Activated T-cell treated with anti-CD3 and anti-CD28 coated beads, Interleukin-2, amount 50 U/mL, for 24 hours (primary cell): Measurements from ENCODE around the gene TMEM183A.

ENCODE experiments used
- DNase-seq: peaks from one replicate; pipeline ENCODE4 v3.0.0-alpha.2; 2020
- H3K27ac Mint-ChIP-seq: 2 replicates; pipeline ENCODE4 v1.8.0; 2020; ENCODE audit warnings: mild to moderate bottlenecking, mixed read lengths
- H3K27me3 Mint-ChIP-seq: 2 replicates; pipeline ENCODE4 v1.8.0; 2020; ENCODE audit warnings: mixed read lengths
- H3K36me3 Mint-ChIP-seq: 2 replicates; pipeline ENCODE4 v1.8.0; 2020; ENCODE audit warnings: low read depth, mixed read lengths
- H3K4me1 Mint-ChIP-seq: 2 replicates; pipeline ENCODE4 v1.8.0; 2020; ENCODE audit warnings: low read depth, mixed read lengths
- H3K4me3 Mint-ChIP-seq: 2 replicates; pipeline ENCODE4 v1.8.0; 2020; ENCODE audit warnings: mild to moderate bottlenecking, moderate library complexity, mixed read lengths
- H3K9me3 Mint-ChIP-seq: 2 replicates; pipeline ENCODE4 v1.8.0; 2020; ENCODE audit warnings: mixed read lengths

TMEM183A gene

GRCh38 chr1:203055161-203055799 is 48.1 kb downstream of the TMEM183A start:
- Mint-ChIP-seq H3K27ac (no peak overlapping the region), H3K4me3 (no peak overlapping the region), H3K4me1 (no peaks in the 10 kb centered on the region), H3K36me3 (no peaks in the 10 kb centered on the region), H3K27me3 (peaks cover 9% of the 10 kb centered on the region), H3K9me3 (no peaks in the 10 kb centered on the region)
- DNase-seq = no peak

- no peaks in the 10 kb centered on the region for H3K9me3 Mint-ChIP-seq
- no peak for DNase-seq
- H3K4me3 Mint-ChIP-seq = no peak overlapping the region
- H3K4me1 Mint-ChIP-seq = no peaks in the 10 kb centered on the region
- H3K27ac Mint-ChIP-seq = no peak overlapping the region
- H3K36me3 Mint-ChIP-seq = no peaks in the 10 kb centered on the region
- peaks cover 11% of the 10 kb centered on the region for H3K27me3 Mint-ChIP-seq
These were observed 48.8 kb downstream of the TMEM183A start for GRCh38 chr1:203056012-203056411.

- no peak for DNase-seq
- Mint-ChIP-seq H3K27ac (no peak overlapping the region), H3K4me3 (no peak overlapping the region), H3K4me1 (no peaks in the 10 kb centered on the region), H3K27me3 (peaks cover 8% of the 10 kb centered on the region), H3K9me3 (no peaks in the 10 kb centered on the region), H3K36me3 (no peaks in the 10 kb centered on the region)
These were observed 49.3 kb downstream of the TMEM183A start for GRCh38 chr1:203056516-203056915.

- H3K4me3 Mint-ChIP-seq = no peak overlapping the region
- H3K36me3 Mint-ChIP-seq = no peaks in the 10 kb centered on the region
- H3K9me3 Mint-ChIP-seq = no peaks in the 10 kb centered on the region
- H3K27ac Mint-ChIP-seq = no peak overlapping the region
- no peak for DNase-seq
- H3K27me3 Mint-ChIP-seq = peaks cover 4% of the 10 kb centered on the region
- no peaks in the 10 kb centered on the region for H3K4me1 Mint-ChIP-seq
These were observed 50.9 kb downstream of the TMEM183A start for GRCh38 chr1:203057911-203058675.

GRCh38 chr1:203058676-203058935 is 51.4 kb downstream of the TMEM183A start:
- Mint-ChIP-seq H3K9me3 (no peaks in the 10 kb centered on the region), H3K36me3 (no peaks in the 10 kb centered on the region), H3K27ac (no peak overlapping the region), H3K4me3 (no peak overlapping the region), H3K27me3 (peaks cover 4% of the 10 kb centered on the region), H3K4me1 (no peaks in the 10 kb centered on the region)
- no peak for DNase-seq

- H3K9me3 Mint-ChIP-seq = no peaks in the 10 kb centered on the region
- DNase-seq = no peak
- no peak overlapping the region for H3K27ac Mint-ChIP-seq
- H3K27me3 Mint-ChIP-seq = peaks cover 4% of the 10 kb centered on the region
- H3K36me3 Mint-ChIP-seq = no peaks in the 10 kb centered on the region
- no peak overlapping the region for H3K4me3 Mint-ChIP-seq
- H3K4me1 Mint-ChIP-seq = no peaks in the 10 kb centered on the region
These were observed 52.3 kb downstream of the TMEM183A start for GRCh38 chr1:203059485-203059884.

GRCh38 chr1:203060115-203060514 is 52.9 kb downstream of the TMEM183A start:
- Mint-ChIP-seq H3K27me3 (peaks cover 4% of the 10 kb centered on the region), H3K27ac (no peak overlapping the region), H3K4me3 (no peak overlapping the region), H3K4me1 (no peaks in the 10 kb centered on the region), H3K36me3 (no peaks in the 10 kb centered on the region), H3K9me3 (no peaks in the 10 kb centered on the region)
- no peak for DNase-seq

GRCh38 chr1:203063287-203063686 is 56.1 kb downstream of the TMEM183A start:
- Mint-ChIP-seq H3K4me3 (no peak overlapping the region), H3K27me3 (peaks cover 4% of the 10 kb centered on the region)

GRCh38 chr1:203065191-203065590 is 58.0 kb downstream of the TMEM183A start:
- Mint-ChIP-seq H3K36me3 (no peaks in the 10 kb centered on the region), H3K27ac (no peak overlapping the region), H3K27me3 (peaks cover 4% of the 10 kb centered on the region), H3K9me3 (no peaks in the 10 kb centered on the region), H3K4me3 (no peak overlapping the region), H3K4me1 (no peaks in the 10 kb centered on the region)
- no peak for DNase-seq

More at GRCh38 chr1:203063287-203063686, 56.1 kb downstream of the TMEM183A start:
- Mint-ChIP-seq H3K4me1 (no peaks in the 10 kb centered on the region), H3K9me3 (no peaks in the 10 kb centered on the region), H3K36me3 (no peaks in the 10 kb centered on the region), H3K27ac (no peak overlapping the region)
- DNase-seq = no peak

- no peak for DNase-seq
- no peaks in the 10 kb centered on the region for H3K4me1 Mint-ChIP-seq
- no peaks in the 10 kb centered on the region for H3K36me3 Mint-ChIP-seq
These were observed 58.8 kb downstream of the TMEM183A start for GRCh38 chr1:203065986-203066385.

GRCh38 chr1:203066965-203067364 is 59.8 kb downstream of the TMEM183A start:
- DNase-seq = no peak
- no peak overlapping the region for H3K27ac Mint-ChIP-seq
- H3K27me3 Mint-ChIP-seq = no peaks in the 10 kb centered on the region
- no peaks in the 10 kb centered on the region for H3K36me3 Mint-ChIP-seq
- no peaks in the 10 kb centered on the region for H3K4me1 Mint-ChIP-seq
- no peaks in the 10 kb centered on the region for H3K9me3 Mint-ChIP-seq
- no peak overlapping the region for H3K4me3 Mint-ChIP-seq

More at GRCh38 chr1:203065986-203066385, 58.8 kb downstream of the TMEM183A start:
- Mint-ChIP-seq H3K4me3 (no peak overlapping the region), H3K9me3 (no peaks in the 10 kb centered on the region), H3K27me3 (peaks cover 2% of the 10 kb centered on the region), H3K27ac (no peak overlapping the region)

- Mint-ChIP-seq H3K27me3 (peaks cover 14% of the 10 kb centered on the region), H3K4me1 (no peaks in the 10 kb centered on the region), H3K27ac (no peak overlapping the region), H3K36me3 (no peaks in the 10 kb centered on the region), H3K9me3 (no peaks in the 10 kb centered on the region), H3K4me3 (no peak overlapping the region)
- DNase-seq = no peak
These were observed 62.0 kb downstream of the TMEM183A start for GRCh38 chr1:203069030-203069747.

- Mint-ChIP-seq H3K9me3 (no peaks in the 10 kb centered on the region), H3K27ac (no peak overlapping the region), H3K4me1 (peaks cover 4% of the 10 kb centered on the region), H3K4me3 (no peak overlapping the region), H3K36me3 (no peaks in the 10 kb centered on the region), H3K27me3 (peaks cover 36% of the 10 kb centered on the region)
- DNase-seq = no peak
These were observed 64.9 kb downstream of the TMEM183A start for GRCh38 chr1:203072002-203072602.

GRCh38 chr1:203072911-203073310 is 65.7 kb downstream of the TMEM183A start:
- H3K9me3 Mint-ChIP-seq = no peaks in the 10 kb centered on the region
- peaks cover 44% of the 10 kb centered on the region for H3K27me3 Mint-ChIP-seq
- no peak overlapping the region for H3K4me3 Mint-ChIP-seq
- H3K4me1 Mint-ChIP-seq = peaks cover 4% of the 10 kb centered on the region
- H3K27ac Mint-ChIP-seq = no peak overlapping the region
- no peak for DNase-seq
- no peaks in the 10 kb centered on the region for H3K36me3 Mint-ChIP-seq

GRCh38 chr1:203073469-203073868 is 66.3 kb downstream of the TMEM183A start:
- no peak for DNase-seq
- no peak overlapping the region for H3K27ac Mint-ChIP-seq
- no peak overlapping the region for H3K4me3 Mint-ChIP-seq
- peaks cover 4% of the 10 kb centered on the region for H3K4me1 Mint-ChIP-seq
- H3K9me3 Mint-ChIP-seq = no peaks in the 10 kb centered on the region
- no peaks in the 10 kb centered on the region for H3K36me3 Mint-ChIP-seq
- H3K27me3 Mint-ChIP-seq = peaks cover 48% of the 10 kb centered on the region
